ENCODE results near the gene HORMAD1.
"Not testable (repeated sequence)": the region's sequence is repeated elsewhere in the genome, so short reads cannot be mapped to it uniquely, and the experiment has no call there.

Gene HORMAD1

GRCh38 chr1:150720703-150721102, at the start of gene HORMAD1:
HORMAD1 (minus strand) TSS chr1:150720895; CDS start chr1:150719505, 1,390 bp downstream.
- no peak for DNase-seq

GRCh38 chr1:150767704-150768103, 47.0 kb upstream of the HORMAD1 start:
- not testable (repeated sequence) for DNase-seq

DNA sequence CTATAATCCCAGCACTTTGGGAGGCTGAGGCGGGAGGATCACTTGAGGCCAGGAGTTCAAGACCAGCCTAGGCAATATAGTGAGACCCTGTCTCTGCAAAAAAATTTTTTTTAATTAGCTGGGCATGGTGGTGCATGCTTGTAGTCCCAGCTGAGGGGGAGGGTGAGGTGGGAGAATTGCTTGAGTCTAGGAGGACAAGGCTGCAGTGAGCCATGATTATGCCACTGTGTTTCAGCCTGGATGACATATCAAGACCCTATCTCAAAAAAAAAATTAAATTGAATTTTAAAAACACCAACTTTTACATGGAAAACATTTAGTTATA, 45.2 kb upstream of the HORMAD1 start:
- not testable (repeated sequence) for DNase-seq

DNA sequence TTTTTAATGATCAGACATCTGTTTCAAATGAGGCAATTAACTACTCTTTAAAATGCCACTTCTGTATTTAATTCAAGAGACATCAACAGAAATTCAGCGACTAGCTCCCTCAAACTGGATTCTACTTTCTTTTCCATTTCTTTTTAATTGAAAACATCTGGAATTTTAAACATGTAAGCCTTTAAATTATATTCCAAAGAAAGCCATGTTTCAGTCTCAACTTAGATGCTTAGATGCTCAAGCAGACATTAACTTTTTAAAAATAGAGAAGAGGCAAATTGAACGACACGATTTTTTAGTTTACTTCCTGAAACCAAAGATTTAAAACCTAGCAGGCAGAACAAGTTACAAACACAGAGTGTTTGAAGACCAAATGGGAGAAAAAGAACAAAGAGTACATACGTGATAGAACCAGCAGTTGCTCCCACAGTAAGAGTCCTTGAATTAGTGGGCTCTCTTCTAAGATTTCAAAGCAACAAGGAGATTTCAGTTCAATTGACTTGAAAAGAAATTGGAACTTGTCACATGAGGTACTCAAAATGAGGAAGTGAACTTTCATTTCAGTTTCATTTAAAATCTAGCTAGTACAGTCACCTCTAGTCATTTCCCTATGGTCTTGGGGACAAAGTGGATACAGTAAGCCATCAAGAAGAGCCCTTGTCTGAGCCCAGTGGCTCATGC, 44.7 kb upstream of the HORMAD1 start, which contains the start of gene CTSS:
TSS of gene CTSS (minus strand) at position 483 of the 681 bp plus-strand sequence. CDS start 1,015 bp downstream, outside the sequence.
- no peak for DNase-seq

GRCh38 chr1:150764617-150765101, 44.0 kb upstream of the HORMAD1 start:
- no peak for DNase-seq

- DNase-seq: no peak
Measured at GRCh38 chr1:150763018-150763417, 42.3 kb upstream of the HORMAD1 start.

GRCh38 chr1:150762552-150762951, 41.9 kb upstream of the HORMAD1 start:
- DNase-seq: no peak

GRCh38 chr1:150761801-150762200, 41.1 kb upstream of the HORMAD1 start:
- no peak for DNase-seq

DNA sequence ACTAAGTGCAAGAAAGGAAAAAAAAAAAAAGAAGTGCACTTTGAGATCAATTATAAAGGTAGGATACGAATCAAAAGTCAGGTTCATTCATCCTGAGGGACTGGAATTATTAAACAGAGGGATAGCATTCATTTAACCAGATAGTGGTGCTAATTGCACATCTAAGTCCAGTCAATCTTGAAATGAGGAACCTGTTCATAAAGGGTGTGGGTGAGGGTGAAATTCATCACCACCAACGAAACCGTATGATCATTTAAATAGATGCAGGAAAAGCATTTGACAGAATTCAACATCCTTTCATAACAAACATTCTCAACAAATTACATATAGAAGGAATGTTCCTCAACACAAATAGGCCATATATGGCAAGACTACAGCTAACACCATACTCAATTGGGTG, 39.3 kb upstream of the HORMAD1 start:
- DNase-seq: no peak

DNA sequence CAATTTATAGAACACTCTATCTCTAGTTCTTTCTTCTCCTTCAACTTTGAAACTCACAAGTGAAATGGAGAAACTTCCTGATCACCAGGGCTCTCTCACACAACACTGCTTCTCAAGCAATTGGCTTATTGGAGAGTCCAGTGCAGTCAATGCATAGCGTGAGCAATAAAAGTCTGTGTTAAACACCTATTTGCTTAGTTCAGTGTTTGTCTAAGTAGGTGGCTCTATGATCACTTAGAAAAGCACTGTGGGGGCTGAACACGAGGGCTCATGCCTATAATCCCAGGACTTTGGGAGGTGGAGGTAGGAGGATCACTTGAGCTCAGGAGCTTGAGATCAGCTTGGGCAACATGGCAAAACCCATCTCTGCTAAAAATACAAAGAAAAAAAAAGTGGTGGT, 32.7 kb upstream of the HORMAD1 start:
- no peak for DNase-seq

DNA sequence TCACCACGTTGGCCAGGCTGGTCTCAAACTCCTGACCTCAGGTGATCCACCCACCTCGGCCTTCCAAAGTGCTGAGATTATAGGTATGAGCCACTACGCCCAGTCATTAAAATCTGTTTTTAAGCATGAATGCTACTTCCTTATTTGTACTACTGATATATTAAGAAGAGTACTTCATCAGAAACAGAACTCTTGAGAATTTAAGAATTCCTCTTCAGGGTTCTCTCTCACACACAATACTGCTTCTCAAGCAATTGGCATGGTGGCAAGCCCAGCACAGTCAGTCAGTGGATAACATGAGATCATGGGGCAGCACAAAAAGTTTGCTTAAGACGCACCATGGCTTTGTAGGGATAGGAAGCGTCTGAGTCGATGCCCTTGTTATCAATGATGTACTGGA, 30.7 kb upstream of the HORMAD1 start:
- no peak for DNase-seq

DNA sequence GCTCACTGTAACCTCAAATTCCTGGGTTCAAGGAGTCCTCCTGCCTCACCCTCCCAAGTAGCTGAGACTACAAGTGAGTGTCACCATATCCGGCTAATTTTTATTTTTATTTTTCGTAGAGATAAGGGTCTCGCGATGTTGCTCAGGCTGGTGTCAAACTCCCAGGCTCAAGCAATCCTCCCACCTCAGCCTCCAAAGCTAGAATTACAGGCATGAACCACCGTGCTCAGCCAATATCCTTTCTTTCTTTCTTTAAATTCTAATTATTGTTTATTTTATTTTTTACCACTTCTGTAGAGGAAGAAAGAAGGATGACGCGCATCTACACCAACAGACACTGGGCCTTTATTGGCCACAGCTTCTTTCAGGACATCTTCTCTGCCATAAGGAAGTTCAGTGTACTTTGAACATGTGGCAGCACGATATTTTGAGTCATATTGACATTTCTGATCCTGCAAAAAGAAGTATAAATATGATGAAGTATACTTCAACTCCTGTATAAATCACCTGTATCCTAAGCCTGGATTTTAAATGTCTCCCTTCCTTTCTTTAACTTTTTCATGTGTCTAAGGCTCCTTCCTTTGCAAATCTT, 29.1 kb upstream of the HORMAD1 start:
- DNase-seq: no peak

DNA sequence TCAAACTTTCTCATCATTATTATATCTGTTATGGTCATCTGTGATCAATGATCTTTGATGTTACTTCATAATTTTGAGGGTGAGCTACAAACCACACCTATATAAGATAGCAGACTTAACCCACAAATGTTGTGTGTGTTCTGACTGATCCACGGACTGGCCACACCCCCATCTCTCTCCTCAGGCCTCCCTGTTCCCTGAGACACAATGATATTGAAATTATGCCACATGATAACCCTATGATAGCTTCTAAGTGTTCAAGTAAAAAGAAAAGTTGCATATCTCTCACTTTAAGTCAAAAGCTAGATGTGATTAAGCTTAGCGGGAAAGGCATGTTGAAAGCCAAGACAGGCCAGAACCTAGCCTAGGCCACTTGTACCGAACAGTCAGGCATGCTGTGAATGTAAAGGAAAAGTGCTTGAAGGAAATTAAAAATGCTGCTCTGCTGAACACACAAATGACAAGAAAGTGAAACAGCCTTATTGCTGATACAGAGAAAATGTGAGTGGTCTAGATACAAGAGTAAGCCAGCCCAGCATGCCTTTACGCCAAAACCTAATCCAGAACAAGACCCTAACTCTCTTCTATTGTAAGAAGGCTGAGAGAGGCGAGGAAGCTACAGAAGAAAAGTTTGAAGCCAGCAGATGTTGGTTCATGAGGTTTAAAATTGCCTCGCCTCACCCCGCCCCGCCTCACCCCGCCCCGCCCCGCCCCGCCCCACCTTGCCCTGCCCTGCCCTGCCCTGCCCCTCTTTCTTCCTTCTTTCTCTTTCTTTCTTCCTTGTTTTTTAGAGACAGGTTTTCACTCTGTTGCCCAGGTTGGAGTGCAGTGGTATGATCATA, 28.4 kb upstream of the HORMAD1 start:
- DNase-seq: no peak

DNA sequence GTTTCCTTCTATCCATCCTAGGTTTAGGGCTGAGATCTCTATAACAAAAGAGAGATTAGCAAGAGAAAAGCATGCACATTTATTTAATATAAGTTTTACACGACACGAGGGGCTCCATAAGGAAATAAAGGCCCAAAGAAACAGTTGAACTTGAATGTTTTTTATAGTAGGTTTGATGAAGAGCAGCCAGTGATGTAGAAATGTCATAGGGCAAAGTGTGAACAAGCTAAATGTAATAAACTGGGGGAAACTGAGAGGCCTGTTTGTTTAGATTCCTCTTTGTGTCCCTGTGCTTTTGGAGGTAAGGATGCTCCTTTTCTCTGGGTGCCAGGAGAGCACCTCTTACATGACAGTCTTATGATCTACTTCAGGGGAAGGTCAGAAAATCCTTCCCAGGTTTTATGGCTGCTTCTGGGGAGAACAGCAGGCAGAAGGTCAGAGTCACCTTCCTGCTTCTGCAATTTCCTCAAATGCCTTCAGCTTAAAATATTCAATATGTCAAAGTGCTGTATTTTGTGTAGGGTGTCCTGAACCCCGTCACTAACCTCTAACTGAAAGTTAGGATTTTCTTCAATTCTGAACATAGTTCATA, 9.5 kb upstream of the HORMAD1 start:
- DNase-seq: no peak

DNA sequence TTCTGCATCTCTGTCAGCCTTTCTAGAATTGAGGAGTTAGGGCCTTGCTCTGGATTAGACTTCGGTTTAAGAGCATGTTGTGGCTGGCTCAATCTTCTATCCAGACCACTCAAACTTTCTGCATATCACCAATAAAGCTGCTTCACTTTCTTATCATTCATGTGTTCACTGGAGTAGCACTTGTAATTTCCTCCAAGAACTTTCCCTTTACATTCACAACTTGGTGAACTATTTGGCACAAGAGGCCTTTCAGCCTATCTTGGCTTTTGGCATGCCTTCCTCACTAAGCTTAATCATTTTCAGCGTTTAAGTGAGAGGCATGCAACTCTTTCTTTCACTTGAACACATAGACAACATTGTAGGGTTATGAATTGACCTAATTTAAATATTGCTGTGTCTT, 3.6 kb upstream of the HORMAD1 start:
- no peak for DNase-seq

DNA sequence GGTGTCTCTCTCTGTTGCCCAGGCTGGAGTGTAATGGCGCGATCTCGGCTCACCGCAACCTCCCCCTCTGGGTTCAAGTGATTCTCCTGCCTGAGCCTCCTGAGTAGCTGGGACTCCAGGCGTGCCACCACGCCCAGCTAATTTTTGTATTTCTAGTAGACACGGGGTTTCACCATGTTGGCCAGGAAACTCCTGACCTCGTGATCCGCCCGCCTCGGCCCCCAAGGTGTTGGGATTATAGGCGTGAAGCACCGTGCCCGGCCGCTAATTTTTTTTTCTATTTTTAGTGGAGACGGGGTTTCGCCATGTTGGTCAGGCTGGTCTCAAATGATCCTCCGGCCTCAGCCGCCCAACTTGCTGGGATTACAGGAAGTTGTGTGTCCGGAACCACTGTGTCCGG, 597 bp downstream of the HORMAD1 start:
- DNase-seq: no peak

- no peak for DNase-seq
Measured at GRCh38 chr1:150718225-150718891, 2.3 kb downstream of the HORMAD1 start.

- not testable (repeated sequence) for DNase-seq
Measured at GRCh38 chr1:150709031-150709430, 11.7 kb downstream of the HORMAD1 start.

GRCh38 chr1:150708595-150708994, 12.1 kb downstream of the HORMAD1 start:
- no peak for DNase-seq

DNA sequence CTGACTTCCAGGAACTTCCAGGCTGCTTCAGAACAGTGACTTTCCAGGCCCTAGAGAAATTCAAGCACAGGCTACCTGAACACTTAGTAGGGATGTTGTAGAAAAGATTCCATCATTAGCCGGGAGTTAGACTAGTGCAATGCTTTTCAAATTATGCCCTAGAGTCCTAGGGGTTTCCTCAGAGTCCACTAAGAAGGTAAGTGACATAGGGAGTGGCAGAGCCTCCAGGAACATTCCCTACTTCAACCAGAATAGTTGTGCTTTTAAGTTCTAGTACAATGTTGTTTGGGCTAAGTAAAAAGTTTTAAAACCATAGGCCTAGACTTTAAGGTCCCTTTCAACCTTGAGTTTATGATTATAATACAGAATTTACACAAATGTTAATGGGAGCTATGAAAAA, 14.6 kb downstream of the HORMAD1 start:
- no peak for DNase-seq

- no peak for DNase-seq
Measured at GRCh38 chr1:150703427-150703826, 17.3 kb downstream of the HORMAD1 start.

- DNase-seq: peak; percentile 59
Measured at GRCh38 chr1:150696995-150697927, 23.4 kb downstream of the HORMAD1 start, which contains the start of gene GOLPH3L. GOLPH3L (minus strand) TSS chr1:150697154; CDS start chr1:150694838, 2,316 bp downstream.

All from GOT3 (cell line).